NK-92 treated with Interleukin-12 subunit alpha and Interleukin-12 subunit beta, amount 100 ng/mL, for 24 hours (cell line): Measurements from ENCODE around the gene SKIL.

Experiments used
- DNase-seq: peaks from one replicate; lab custom pipeline; 2025; lab: John Stamatoyannopoulos, UW

The SKIL gene

GRCh38 chr3:170397685-170398084 lies 40.2 kb downstream of the SKIL start:
- DNase-seq = no peak

GRCh38 chr3:170405101-170405500 lies 47.6 kb downstream of the SKIL start:
- no peak for DNase-seq

- no peak for DNase-seq
These were observed 53.0 kb downstream of the SKIL start for GRCh38 chr3:170410428-170411029.

- DNase-seq = no peak
These were observed 55.8 kb downstream of the SKIL start for GRCh38 chr3:170413291-170413690.

GRCh38 chr3:170414202-170414663 lies 56.7 kb downstream of the SKIL start:
- DNase-seq = no peak

GRCh38 chr3:170417090-170417489 lies 59.6 kb downstream of the SKIL start:
- no peak for DNase-seq

- no peak for DNase-seq
These were observed 61.2 kb downstream of the SKIL start, which contains the start of gene CLDN11 for GRCh38 chr3:170418422-170419398. Gene CLDN11 (plus strand): TSS chr3:170418868. CDS start chr3:170419067, 199 bp downstream.

- DNase-seq = no peak
These were observed 62.1 kb downstream of the SKIL start for GRCh38 chr3:170419557-170420087.

GRCh38 chr3:170420307-170420821 lies 62.8 kb downstream of the SKIL start:
- DNase-seq = no peak

- DNase-seq = no peak
These were observed 63.7 kb downstream of the SKIL start for GRCh38 chr3:170421111-170421641.

- no peak for DNase-seq
These were observed 64.2 kb downstream of the SKIL start for GRCh38 chr3:170421758-170422157.

- no peak for DNase-seq
These were observed 65.6 kb downstream of the SKIL start for GRCh38 chr3:170423001-170423615.

GRCh38 chr3:170424879-170425278 lies 67.4 kb downstream of the SKIL start:
- DNase-seq = no peak

GRCh38 chr3:170425491-170426239 lies 68.2 kb downstream of the SKIL start:
- no peak for DNase-seq

- DNase-seq = no peak
These were observed 68.8 kb downstream of the SKIL start for GRCh38 chr3:170426240-170426797.

- no peak for DNase-seq
These were observed 70.6 kb downstream of the SKIL start for GRCh38 chr3:170428095-170428494.

GRCh38 chr3:170429050-170429449 lies 71.5 kb downstream of the SKIL start:
- DNase-seq = no peak

- no peak for DNase-seq
These were observed 73.5 kb downstream of the SKIL start for GRCh38 chr3:170431054-170431453.

- DNase-seq = no peak
These were observed 74.9 kb downstream of the SKIL start for GRCh38 chr3:170432416-170432815.

GRCh38 chr3:170436697-170437096 lies 79.2 kb downstream of the SKIL start:
- no peak for DNase-seq

- DNase-seq = no peak
These were observed 79.7 kb downstream of the SKIL start for GRCh38 chr3:170437176-170437575.
